OCI-LY7 (cell line): ENCODE results near the gene FHIT.

Experiments used
- CTCF ChIP-seq: fragments of 200-600 bp; sonication (generic); conservative IDR thresholded peaks from 2 replicates; pipeline ENCODE4 v1.5.1; 2014; ENCODE audit warnings: mild to moderate bottlenecking, antibody characterized with exemption, low read length, moderate library complexity, mixed read lengths
- EZH2phosphoT487 ChIP-seq: fragments of 200-600 bp; sonication (generic); IDR thresholded peaks from 2 replicates; pipeline ENCODE4 v1.6.1; 2018; ENCODE audit warnings: low read depth, borderline replicate concordance, mild to moderate bottlenecking, mixed run types, antibody characterized with exemption, low read length, moderate library complexity, mixed read lengths

GRCh38 chr3:60435941-60436650, 815.2 kb downstream of the FHIT start:
- no peak for TF ChIP-seq CTCF
- no peak for TF ChIP-seq EZH2phosphoT487
